Jurkat, Clone E6-1 (cell line): ENCODE data around the gene NFASC.
A peak's percentile ranks its signal among the peaks of the same experiment; 100 is the strongest.

ENCODE experiments used
- DNase-seq: peaks from one replicate; pipeline ENCODE4 v3.0.0-alpha.2; 2011; ENCODE audit warnings: low read depth, low spot score
- H3K4me3 ChIP-seq: 2 replicates; pipeline ENCODE4 v1.5.1; 2011; ENCODE audit warnings: mild to moderate bottlenecking, low read length, control low read depth, moderate library complexity

NFASC gene

GRCh38 chr1:205043866-205044265 is 173.2 kb downstream of the NFASC start:
- H3K4me3 ChIP-seq = no peak overlapping the region
- DNase-seq = no peak

GRCh38 chr1:205044741-205045140 is 174.1 kb downstream of the NFASC start:
- no peak overlapping the region for H3K4me3 ChIP-seq
- no peak for DNase-seq

- H3K4me3 ChIP-seq = no peak overlapping the region
- DNase-seq = no peak
Measured at GRCh38 chr1:205045146-205045545, 174.5 kb downstream of the NFASC start.

DNA sequence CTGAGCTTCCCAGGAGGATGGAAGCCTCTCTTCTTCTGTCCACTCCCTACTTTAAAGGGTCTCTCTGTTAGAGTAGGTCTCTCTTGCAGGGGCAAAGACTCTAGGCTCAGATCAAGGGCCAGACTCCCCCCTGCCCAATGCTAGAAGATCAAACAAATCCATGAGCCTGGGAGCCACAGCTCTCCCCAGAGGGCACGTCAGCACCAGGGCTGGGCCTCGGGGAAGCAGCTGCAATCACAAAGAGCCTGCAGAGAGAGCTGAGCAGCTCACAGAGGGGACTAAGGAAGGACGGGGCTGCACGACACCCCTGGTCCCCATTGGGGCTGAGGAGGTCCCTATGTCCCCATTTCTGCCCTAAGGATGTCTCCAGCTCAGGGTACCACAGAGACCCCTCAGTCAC is 176.2 kb downstream of the NFASC start:
- no peak overlapping the region for H3K4me3 ChIP-seq
- DNase-seq = no peak

DNA sequence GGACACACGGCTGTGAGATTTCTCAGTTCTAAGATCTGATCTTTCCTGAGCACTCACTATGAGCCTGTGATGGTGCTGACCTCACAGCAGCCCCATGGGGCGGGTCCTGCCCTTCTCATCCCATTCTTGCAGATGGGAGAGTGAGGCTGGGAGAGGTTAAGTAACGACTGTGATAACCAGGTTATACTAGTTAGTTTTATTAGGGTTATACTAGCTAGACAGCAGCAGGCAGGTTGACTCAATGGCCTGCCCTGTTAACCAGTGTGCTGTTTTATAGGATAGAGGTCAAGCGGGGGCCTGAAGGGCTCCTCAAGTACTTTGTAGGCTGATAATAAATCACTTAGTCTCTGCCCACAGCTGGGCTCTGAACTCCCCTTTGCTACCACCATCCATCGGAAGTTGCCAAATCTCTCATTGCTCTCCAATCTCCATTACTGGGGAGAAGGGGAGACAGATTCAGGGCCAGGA is 177.1 kb downstream of the NFASC start:
- no peak for DNase-seq
- H3K4me3 ChIP-seq = no peak overlapping the region

GRCh38 chr1:205048382-205048781 is 177.7 kb downstream of the NFASC start:
- DNase-seq = no peak
- H3K4me3 ChIP-seq = no peak overlapping the region

DNA sequence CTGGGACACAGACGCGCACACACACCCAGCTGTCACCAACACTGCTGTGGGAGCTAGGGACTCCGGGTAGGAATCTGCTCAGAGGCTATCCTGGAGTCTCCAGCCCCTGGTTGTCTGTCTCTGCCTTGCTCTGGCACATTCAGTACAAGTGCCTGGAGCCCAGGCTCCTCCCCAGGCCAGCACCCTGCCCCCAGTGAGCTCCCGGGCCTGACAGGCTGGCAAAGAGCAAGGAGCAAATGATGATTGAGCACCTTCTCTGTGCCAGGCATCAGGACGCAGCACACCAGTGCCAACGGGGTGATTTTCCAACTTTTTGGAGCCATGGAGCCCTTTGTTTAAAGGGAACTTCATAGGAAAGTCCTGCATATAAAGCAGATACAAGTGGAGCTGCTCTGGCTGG is 178.8 kb downstream of the NFASC start:
- no peak for DNase-seq
- no peak overlapping the region for H3K4me3 ChIP-seq

GRCh38 chr1:205052690-205053089 is 182.0 kb downstream of the NFASC start:
- no peak for DNase-seq
- H3K4me3 ChIP-seq = no peak overlapping the region

- no peak overlapping the region for H3K4me3 ChIP-seq
- DNase-seq = no peak
Measured at GRCh38 chr1:205053296-205053695, 182.6 kb downstream of the NFASC start.

GRCh38 chr1:205054013-205054412 is 183.4 kb downstream of the NFASC start:
- no peak for DNase-seq
- H3K4me3 ChIP-seq = no peak overlapping the region

DNA sequence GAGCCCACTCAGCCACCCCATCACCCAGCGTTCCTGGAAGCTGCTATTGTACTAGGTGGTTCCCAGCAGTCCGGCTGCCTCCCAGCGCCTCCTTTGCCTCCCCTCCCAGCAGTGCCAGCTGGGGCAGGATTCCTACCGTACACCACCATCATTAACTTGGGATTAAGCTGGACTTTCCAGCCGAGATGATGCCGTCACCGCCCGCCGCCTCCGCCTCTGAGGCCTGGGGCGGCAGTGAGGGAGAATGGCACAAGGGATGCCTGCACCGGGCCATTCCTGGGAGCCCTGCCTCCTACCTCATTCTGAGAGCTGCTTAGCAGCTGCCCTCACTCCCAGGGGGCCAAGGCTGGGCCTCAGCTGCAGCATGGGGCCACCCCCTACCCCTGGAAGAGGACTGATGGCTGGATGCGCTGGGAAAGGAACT is 185.5 kb downstream of the NFASC start:
- H3K4me3 ChIP-seq = no peak overlapping the region
- DNase-seq = no peak

GRCh38 chr1:205056956-205057568 is 186.4 kb downstream of the NFASC start:
- DNase-seq = no peak

DNA sequence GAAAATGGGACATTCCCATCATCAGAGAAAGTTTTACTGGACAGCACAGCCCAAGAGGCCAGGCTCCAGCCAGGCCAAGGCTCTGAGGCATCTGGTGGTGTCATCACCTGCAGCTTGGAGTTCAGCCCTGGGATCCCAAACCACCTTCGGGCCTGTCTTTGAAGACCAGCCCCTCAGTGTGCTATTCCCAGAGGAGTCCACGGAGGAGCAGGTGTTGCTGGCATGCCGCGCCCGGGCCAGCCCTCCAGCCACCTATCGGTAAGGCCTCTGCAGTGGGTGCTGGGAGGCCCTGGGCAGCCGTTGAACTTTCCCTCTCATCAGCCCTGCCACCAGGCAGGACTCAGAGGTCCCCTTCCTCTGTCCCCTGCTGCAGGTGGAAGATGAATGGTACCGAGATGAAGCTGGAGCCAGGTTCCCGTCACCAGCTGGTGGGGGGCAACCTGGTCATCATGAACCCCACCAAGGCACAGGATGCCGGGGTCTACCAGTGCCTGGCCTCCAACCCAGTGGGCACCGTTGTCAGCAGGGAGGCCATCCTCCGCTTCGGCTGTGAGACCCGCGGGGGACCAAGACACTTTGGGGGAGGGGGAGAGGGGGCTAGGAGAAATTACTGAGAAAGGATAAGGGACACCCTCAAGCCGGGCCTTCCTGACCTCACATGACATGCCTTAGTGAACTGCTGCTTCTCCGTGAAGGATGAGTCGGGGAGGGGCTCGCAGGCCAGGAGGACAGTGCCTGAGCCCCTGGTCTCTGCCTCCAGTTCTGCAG is 187.3 kb downstream of the NFASC start:
- DNase-seq = no peak
- no peak overlapping the region for H3K4me3 ChIP-seq

More at GRCh38 chr1:205056956-205057568, 186.4 kb downstream of the NFASC start:
- no peak overlapping the region for H3K4me3 ChIP-seq

DNA sequence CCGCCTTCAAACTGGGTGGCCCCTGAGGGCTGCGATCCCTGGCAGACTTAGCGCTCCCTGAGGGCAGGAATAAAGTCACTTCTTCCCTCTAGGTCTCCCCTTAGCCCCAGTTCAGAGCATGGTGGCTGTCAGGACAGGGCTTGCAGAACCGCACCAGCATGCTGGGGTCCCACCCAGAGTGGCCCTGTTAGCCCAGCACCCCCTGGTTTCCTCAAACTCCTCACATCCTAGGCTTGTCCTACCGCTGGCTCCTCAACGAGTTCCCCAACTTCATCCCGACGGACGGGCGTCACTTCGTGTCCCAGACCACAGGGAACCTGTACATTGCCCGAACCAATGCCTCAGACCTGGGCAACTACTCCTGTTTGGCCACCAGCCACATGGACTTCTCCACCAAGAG is 188.2 kb downstream of the NFASC start:
- no peak for DNase-seq
- H3K4me3 ChIP-seq = no peak overlapping the region

DNA sequence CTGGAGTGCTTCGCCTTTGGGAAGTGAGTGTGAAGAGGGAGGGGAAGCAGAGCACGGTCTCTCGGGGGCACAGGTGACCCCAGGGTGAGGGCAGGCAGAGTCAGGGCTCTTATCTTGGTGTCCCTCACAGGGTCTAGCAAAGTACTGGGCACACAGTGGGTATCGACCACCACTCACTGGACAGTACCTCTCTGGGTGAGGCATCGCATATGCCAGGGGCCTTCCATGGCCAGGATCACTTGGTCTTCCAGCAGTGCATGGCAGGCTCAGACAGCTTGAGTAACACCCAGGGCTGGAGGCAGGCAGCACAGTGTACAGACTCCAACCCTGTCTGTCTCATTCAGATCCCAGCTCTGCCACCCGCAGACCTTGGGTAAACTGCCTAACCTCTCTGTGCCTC is 189.0 kb downstream of the NFASC start:
- no peak for DNase-seq
- H3K4me3 ChIP-seq = no peak overlapping the region

GRCh38 chr1:205060746-205061145 is 190.1 kb downstream of the NFASC start:
- DNase-seq = no peak
- no peak overlapping the region for H3K4me3 ChIP-seq

- H3K4me3 ChIP-seq = no peak overlapping the region
- DNase-seq = no peak
Measured at GRCh38 chr1:205061227-205061626, 190.6 kb downstream of the NFASC start.

DNA sequence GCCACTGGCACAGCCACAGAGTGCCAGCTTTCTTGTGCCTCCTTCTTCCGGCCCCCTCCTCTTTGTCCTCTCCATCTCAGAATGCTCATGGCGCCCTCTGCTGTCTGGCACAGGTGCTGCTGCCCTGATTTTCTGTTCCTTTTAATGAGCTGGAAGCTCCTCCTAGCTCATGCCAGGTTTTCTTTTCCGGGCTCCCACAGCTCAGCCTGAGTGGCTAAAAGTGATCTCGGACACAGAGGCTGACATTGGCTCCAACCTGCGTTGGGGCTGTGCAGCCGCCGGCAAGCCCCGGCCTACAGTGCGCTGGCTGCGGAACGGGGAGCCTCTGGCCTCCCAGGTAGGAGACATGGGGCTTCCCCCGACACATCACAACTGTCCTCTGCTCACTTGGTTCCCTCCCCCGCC is 191.0 kb downstream of the NFASC start:
- DNase-seq = peak; percentile 63
- H3K4me3 ChIP-seq = no peak overlapping the region

- no peak overlapping the region for H3K4me3 ChIP-seq
- DNase-seq = no peak
Measured at GRCh38 chr1:205062319-205062718, 191.7 kb downstream of the NFASC start.

GRCh38 chr1:205062895-205063294 is 192.2 kb downstream of the NFASC start:
- H3K4me3 ChIP-seq = no peak overlapping the region

DNA sequence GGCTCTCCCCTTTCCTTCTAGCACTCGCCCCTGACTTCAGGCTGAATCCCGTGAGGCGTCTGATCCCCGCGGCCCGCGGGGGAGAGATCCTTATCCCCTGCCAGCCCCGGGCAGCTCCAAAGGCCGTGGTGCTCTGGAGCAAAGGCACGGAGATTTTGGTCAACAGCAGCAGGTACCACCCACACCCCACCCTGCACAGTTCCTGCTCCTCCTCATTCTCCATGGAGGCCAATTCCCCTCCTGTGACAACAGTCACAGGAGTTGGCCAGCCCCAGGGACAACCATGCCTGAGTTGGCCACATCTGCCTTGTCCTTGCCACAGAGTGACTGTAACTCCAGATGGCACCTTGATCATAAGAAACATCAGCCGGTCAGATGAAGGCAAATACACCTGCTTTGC is 193.6 kb downstream of the NFASC start:
- DNase-seq = no peak

More at GRCh38 chr1:205062895-205063294, 192.2 kb downstream of the NFASC start:
- DNase-seq = no peak

More for the DNA sequence above, 193.6 kb downstream of the NFASC start:
- H3K4me3 ChIP-seq = no peak overlapping the region
